ENCODE measurements around the gene NAGPA. TPM values are rescaled to one million over a fixed set of nuclear protein-coding genes. Genes with fewer than 3 reads are reported as not detected.
"Not testable (repeated sequence)": the region's sequence is repeated elsewhere in the genome, so short reads cannot be mapped to it uniquely, and the experiment has no call there.

NAGPA gene
- total RNA-seq, 1 donor: 40.2 TPM

- H3K4me3 ChIP-seq (ENCODE audit: insufficient read depth, low read length): no peak overlapping the region
- peaks cover 23% of the 10 kb centered on the region for H3K36me3 ChIP-seq (ENCODE audit: insufficient read depth, low read length)
- H3K4me1 ChIP-seq (ENCODE audit: insufficient read depth, low read length): peaks cover 11% of the 10 kb centered on the region
- H2AFZ ChIP-seq (ENCODE audit: low read length): no peak overlapping the region
- no peak for DNase-seq (ENCODE audit: insufficient read length, low spot score, missing footprints)
- no peak for TF ChIP-seq CTCF (IDR thresholded peaks at IDR 0.05; ENCODE audit: extremely low read depth, low read depth, low read length)
- H3K9me3 ChIP-seq (ENCODE audit: low read depth, low read length): no peaks in the 10 kb centered on the region
- peaks cover 34% of the 10 kb centered on the region for H3K79me2 ChIP-seq (ENCODE audit: insufficient read depth, low read length)
- no peak overlapping the region for H3K4me2 ChIP-seq (ENCODE audit: insufficient read depth, low read length)
- H3K27ac ChIP-seq (ENCODE audit: low read depth, low read length): no peak overlapping the region
- no peaks in the 10 kb centered on the region for H3K27me3 ChIP-seq (ENCODE audit: insufficient read depth, low read length)
- no peaks in the 10 kb centered on the region for H4K20me1 ChIP-seq (ENCODE audit: insufficient read depth, low read length)
Observed at GRCh38 chr16:5077304-5077703, 43.6 kb upstream of the NAGPA start.

- no peaks in the 10 kb centered on the region for H3K9me3 ChIP-seq (ENCODE audit: low read depth, low read length)
- no peak for TF ChIP-seq CTCF (IDR thresholded peaks at IDR 0.05; ENCODE audit: extremely low read depth, low read depth, low read length)
- H3K27me3 ChIP-seq (ENCODE audit: insufficient read depth, low read length): no peaks in the 10 kb centered on the region
- H3K79me2 ChIP-seq (ENCODE audit: insufficient read depth, low read length): peaks cover 36% of the 10 kb centered on the region
- no peaks in the 10 kb centered on the region for H4K20me1 ChIP-seq (ENCODE audit: insufficient read depth, low read length)
- H3K36me3 ChIP-seq (ENCODE audit: insufficient read depth, low read length): peaks cover 23% of the 10 kb centered on the region
- H3K4me1 ChIP-seq (ENCODE audit: insufficient read depth, low read length): peaks cover 18% of the 10 kb centered on the region
- no peak overlapping the region for H3K4me3 ChIP-seq (ENCODE audit: insufficient read depth, low read length)
- no peak overlapping the region for H2AFZ ChIP-seq (ENCODE audit: low read length)
- H3K27ac ChIP-seq (ENCODE audit: low read depth, low read length): no peak overlapping the region
- DNase-seq (ENCODE audit: insufficient read length, low spot score, missing footprints): no peak
- H3K4me2 ChIP-seq (ENCODE audit: insufficient read depth, low read length): no peak overlapping the region
Observed at GRCh38 chr16:5075637-5076036, 41.9 kb upstream of the NAGPA start.

- H3K9me3 ChIP-seq (ENCODE audit: low read depth, low read length); DNase-seq (ENCODE audit: insufficient read length, low spot score, missing footprints); H3K4me3 ChIP-seq (ENCODE audit: insufficient read depth, low read length); H3K27me3 ChIP-seq (ENCODE audit: insufficient read depth, low read length); H3K4me2 ChIP-seq (ENCODE audit: insufficient read depth, low read length); H4K20me1 ChIP-seq (ENCODE audit: insufficient read depth, low read length); H2AFZ ChIP-seq (ENCODE audit: low read length); H3K27ac ChIP-seq (ENCODE audit: low read depth, low read length): not testable (repeated sequence)
- Histone ChIP-seq H3K36me3 (ENCODE audit: insufficient read depth, low read length) (peaks cover 23% of the 10 kb centered on the region), H3K79me2 (ENCODE audit: insufficient read depth, low read length) (peaks cover 36% of the 10 kb centered on the region), H3K4me1 (ENCODE audit: insufficient read depth, low read length) (peaks cover 18% of the 10 kb centered on the region)
Observed at GRCh38 chr16:5073771-5074170, 40.0 kb upstream of the NAGPA start.

GRCh38 chr16:5073279-5073629 is 39.5 kb upstream of the NAGPA start:
- Histone ChIP-seq H3K4me3 (ENCODE audit: insufficient read depth, low read length) (peak overlapping the region; percentile 89), H4K20me1 (ENCODE audit: insufficient read depth, low read length) (no peaks in the 10 kb centered on the region), H3K9me3 (ENCODE audit: low read depth, low read length) (no peaks in the 10 kb centered on the region), H3K79me2 (ENCODE audit: insufficient read depth, low read length) (peaks cover 36% of the 10 kb centered on the region), H2AFZ (ENCODE audit: low read length) (no peak overlapping the region), H3K4me2 (ENCODE audit: insufficient read depth, low read length) (peak overlapping the region; percentile 90), H3K27ac (ENCODE audit: low read depth, low read length) (peak overlapping the region; percentile 67), H3K36me3 (ENCODE audit: insufficient read depth, low read length) (peaks cover 23% of the 10 kb centered on the region), H3K27me3 (ENCODE audit: insufficient read depth, low read length) (no peaks in the 10 kb centered on the region), H3K4me1 (ENCODE audit: insufficient read depth, low read length) (peaks cover 18% of the 10 kb centered on the region)
- peak; percentile 85 for DNase-seq (ENCODE audit: insufficient read length, low spot score, missing footprints)
- no peak for TF ChIP-seq CTCF (IDR thresholded peaks at IDR 0.05; ENCODE audit: extremely low read depth, low read depth, low read length)
